Measurements from ENCODE around the gene ZC3H4.

DNA sequence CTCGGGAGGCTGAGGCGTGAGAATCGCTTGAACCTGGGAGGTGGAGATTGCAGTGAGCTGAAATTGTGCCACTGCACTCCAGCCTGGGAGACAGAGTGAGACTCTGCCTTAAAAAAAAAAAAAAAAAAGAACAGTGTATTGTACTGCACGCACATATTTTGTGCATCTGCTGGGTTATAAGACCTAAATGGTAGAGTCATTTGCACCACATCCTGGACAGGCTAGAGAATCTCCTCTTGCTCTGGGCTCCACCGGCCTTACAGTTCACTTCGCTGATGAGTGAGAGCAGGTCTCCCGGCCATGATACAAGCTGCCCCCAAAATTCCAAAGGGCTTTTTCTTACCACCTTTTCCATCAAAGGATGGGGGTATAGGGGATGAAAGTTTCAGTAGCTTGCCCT is 9.8 kb upstream of the ZC3H4 start:
- TF ChIP-seq CTCF (IDR thresholded peaks at IDR 0.05) (no peak), EP300 (IDR thresholded peaks at IDR 0.05) (no peak)
